SJCRH30 (cell line): ENCODE results near the gene SPIB. TPM values are rescaled to one million over a fixed set of nuclear protein-coding genes. Genes with fewer than 3 reads are reported as not detected.

Source experiments
- DNase-seq, 2 experiments: peaks; one replicate each; pipeline ENCODE4 v3.0.0-alpha.2; 2015 to 2020
- H3K27ac ChIP-seq: fragments of 250-450 bp; sonication (Bioruptor Pico); 2 replicates; pipeline ENCODE4 v1.5.1; 2020; ENCODE audit warnings: mild to moderate bottlenecking, moderate library complexity
- H3K27me3 ChIP-seq: fragments of 250-450 bp; sonication (Bioruptor Pico); 2 replicates; pipeline ENCODE4 v1.5.1; 2020; ENCODE audit warnings: mild to moderate bottlenecking, moderate library complexity
- H3K36me3 ChIP-seq: fragments of 250-450 bp; sonication (Bioruptor Pico); 2 replicates; pipeline ENCODE4 v1.5.1; 2020; ENCODE audit warnings: mild to moderate bottlenecking, moderate library complexity
- H3K4me1 ChIP-seq: fragments of 250-450 bp; sonication (Bioruptor Pico); 2 replicates; pipeline ENCODE4 v1.5.1; 2020; ENCODE audit warnings: mild to moderate bottlenecking, moderate library complexity
- H3K4me3 ChIP-seq: fragments of 250-450 bp; sonication (Bioruptor Pico); 2 replicates; pipeline ENCODE4 v1.5.1; 2020; ENCODE audit warnings: mild to moderate bottlenecking, moderate library complexity
- H3K9me3 ChIP-seq: fragments of 250-450 bp; sonication (Bioruptor Pico); replicated peaks from 2 replicates; pipeline ENCODE4 v1.5.1; 2020; ENCODE audit warnings: mild to moderate bottlenecking, moderate library complexity
- total RNA-seq: library from RNA; depleted of rRNA; stranded (reverse); fragments of >200 nt; shearing (Covaris generic); gene quantifications from 2 replicates; pipeline ENCODE4 v1.2.3, GENCODE V29; 2014; rRNA removed

Gene SPIB
- total RNA-seq, 1 experiment from 2014 or later = 0.83 TPM

DNA sequence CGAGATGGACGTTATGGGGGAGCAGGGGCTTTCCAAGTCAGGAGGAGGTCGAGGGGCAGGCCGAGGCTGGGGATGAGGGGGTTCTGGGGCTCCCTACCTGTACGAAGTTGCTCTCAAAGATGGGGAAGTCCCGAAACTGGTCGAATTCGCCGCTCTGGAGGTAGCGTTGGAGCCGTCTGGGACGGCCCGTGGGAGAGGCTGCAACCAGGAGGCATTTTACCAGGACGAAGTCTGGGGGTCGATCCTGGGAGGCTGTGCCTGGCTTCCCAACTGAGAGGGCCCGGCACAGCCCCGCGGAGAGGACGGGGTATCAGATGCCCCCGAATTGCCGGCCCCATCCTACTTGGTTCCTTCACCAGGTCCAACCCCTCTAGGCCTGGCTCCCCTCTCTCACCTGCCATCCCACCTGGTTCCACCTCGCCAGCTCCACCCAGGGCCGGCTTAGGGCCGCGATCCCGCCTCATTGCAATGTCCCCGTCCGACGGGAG lies 57.0 kb downstream of the SPIB start:
- H3K4me1 ChIP-seq = no peaks in the 10 kb centered on the region; the same call in 1 of the 2 replicates
- H3K4me3 ChIP-seq = peak overlapping the region; percentile 79
- no peak for DNase-seq
- H3K27me3 ChIP-seq = no peaks in the 10 kb centered on the region
- no peaks in the 10 kb centered on the region for H3K36me3 ChIP-seq
- no peak overlapping the region for H3K27ac ChIP-seq
- H3K9me3 ChIP-seq = no peaks in the 10 kb centered on the region

DNA sequence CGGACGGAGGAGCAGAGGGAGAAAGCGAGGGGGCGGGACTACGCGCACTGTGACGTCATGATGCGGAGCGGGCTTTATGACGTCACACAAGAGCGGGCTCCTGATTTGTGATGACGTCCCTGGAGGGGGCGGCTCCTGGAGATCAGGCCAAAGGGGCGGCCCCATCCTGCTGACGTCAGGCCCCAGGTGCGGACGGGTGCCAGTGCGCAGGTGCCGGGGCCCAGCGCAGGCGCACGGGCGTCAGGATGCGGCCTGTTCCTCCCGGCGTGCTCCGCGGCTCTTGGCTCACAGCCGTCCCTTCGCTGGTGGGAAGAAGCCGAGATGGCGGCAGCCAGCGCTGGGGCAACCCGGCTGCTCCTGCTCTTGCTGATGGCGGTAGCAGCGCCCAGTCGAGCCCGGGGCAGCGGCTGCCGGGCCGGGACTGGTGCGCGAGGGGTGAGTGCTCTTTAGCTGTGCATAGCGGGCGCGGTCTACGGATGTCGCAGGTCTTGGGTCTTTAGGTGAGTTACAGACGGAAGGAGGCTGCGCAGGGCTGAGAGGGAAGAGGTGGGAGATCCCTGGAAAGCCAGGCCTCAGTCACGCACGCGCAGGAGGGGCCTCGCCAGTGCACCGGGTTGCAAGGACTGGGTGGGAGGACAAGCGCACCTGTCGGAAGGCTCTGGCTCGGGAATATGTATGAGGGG lies 57.6 kb downstream of the SPIB start, which contains the start of the genes EMC10 and GARIN5A:
Gene EMC10, plus strand, starts transcription at position 284 of the 683 bp plus-strand sequence. Its CDS starts 38 bp downstream, at position 322.
Gene GARIN5A, minus strand, starts transcription at position 625 of the 683 bp plus-strand sequence. Its CDS starts 460 bp downstream, at position 165.
- Histone ChIP-seq H3K9me3 (no peaks in the 10 kb centered on the region), H3K36me3 (no peaks in the 10 kb centered on the region), H3K4me1 (no peaks in the 10 kb centered on the region; the same call in 1 of the 2 replicates), H3K27ac (peak within 1 kb of the TSS; percentile 64), H3K4me3 (peak within 1 kb of the TSS; percentile 79), H3K27me3 (no peaks in the 10 kb centered on the region)
- DNase-seq = peak; percentile 89 to 91

DNA sequence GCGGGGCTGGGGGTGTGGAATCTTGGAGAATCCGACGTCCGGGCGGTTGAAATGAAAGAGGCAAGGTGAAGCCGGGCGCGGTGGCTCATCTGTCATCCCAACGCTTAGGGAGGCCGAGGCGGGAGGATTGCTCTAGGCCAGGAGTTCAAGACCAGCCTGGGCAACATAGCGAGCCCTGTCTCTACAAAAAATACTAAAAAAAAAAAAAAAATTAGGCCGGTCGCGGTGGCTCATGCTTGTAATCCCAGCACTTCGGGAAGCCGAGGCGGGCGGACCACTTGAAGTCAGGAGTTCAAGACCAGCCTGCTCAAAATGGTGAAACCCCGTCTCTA lies 58.1 kb downstream of the SPIB start:
- no peaks in the 10 kb centered on the region for H3K27me3 ChIP-seq
- no peaks in the 10 kb centered on the region; the same call in 1 of the 2 replicates for H3K4me1 ChIP-seq
- H3K27ac ChIP-seq = no peak overlapping the region
- peak overlapping the region; percentile 79 for H3K4me3 ChIP-seq
- H3K36me3 ChIP-seq = no peaks in the 10 kb centered on the region
- DNase-seq = no peak
- no peaks in the 10 kb centered on the region for H3K9me3 ChIP-seq

DNA sequence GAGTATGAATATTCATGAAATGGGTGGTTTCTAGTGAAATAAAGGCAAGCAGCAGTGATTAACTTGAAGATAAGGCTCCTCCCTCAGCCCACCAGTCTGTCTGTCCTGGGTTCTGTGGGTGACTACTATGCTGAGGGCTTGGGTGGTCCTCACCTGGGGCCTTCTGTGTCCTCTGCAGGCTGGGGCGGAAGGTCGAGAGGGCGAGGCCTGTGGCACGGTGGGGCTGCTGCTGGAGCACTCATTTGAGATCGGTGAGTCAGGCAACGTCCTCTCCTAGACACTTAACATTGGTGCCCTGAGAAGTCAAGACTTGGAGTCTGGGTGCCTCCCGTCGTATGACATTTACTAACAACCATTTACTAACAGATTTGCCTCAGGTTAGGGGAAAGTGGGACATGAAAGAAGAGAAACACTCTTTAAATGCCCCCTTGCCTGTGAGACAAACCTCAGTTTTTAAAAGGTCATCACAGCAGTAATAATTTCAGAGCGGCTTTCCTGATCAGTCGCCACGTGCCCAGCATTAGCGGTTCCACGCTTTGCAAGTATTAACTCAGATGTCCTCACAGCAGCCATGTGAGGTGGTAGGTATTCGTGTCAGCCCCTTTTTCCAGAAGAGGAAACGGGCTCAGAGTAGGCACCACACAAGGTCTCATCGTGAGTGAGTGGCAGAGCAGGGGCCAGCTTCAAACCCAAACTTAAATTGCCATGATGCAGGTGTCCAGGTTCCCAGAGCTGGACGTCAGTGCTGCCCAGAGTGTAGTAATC lies 59.2 kb downstream of the SPIB start:
- no peak overlapping the region for H3K4me3 ChIP-seq
- no peak overlapping the region for H3K27ac ChIP-seq
- no peaks in the 10 kb centered on the region for H3K36me3 ChIP-seq
- no peaks in the 10 kb centered on the region; the same call in 1 of the 2 replicates for H3K4me1 ChIP-seq
- DNase-seq = no peak
- H3K9me3 ChIP-seq = no peaks in the 10 kb centered on the region
- H3K27me3 ChIP-seq = no peaks in the 10 kb centered on the region

DNA sequence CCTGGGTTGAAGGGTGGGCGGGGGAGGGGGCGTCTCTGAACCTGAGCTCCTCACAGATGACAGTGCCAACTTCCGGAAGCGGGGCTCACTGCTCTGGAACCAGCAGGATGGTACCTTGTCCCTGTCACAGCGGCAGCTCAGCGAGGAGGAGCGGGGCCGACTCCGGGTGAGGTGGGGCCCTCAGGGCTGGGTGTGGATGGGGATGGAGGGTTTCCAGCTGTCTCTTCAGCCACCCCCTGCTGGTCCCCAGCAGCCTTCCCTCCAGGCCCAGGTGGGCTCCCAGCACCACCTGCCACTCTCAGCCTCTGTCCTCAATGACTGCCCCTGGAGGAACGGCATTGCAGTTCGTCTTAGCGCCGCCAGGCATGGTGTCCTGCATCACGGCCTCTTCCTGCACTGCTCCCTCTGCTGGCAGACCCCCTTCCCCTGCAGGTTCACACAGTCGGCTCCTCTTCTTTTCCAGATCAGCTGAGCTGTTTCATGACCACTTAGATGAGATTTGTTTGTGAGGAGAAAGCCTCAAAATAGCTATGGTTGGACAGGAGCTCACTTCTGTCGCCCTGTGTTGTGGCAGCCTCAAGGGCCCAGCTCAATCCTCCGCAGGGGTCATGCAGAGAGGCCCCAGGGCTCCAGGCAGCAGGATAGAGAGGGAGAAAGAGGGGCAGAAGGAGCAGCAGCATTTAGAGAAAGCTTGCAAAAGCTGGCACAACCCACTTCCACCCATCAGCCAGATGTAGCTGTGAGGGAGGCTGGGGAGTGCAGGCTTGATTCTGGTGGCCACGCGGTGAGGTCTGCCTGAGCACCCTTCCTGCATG lies 60.4 kb downstream of the SPIB start:
- no peaks in the 10 kb centered on the region for H3K27me3 ChIP-seq
- no peak overlapping the region for H3K27ac ChIP-seq
- H3K9me3 ChIP-seq = no peaks in the 10 kb centered on the region
- DNase-seq = peak; percentile 73 to 77
- no peak overlapping the region for H3K4me3 ChIP-seq
- H3K4me1 ChIP-seq = no peaks in the 10 kb centered on the region; the same call in 1 of the 2 replicates
- H3K36me3 ChIP-seq = no peaks in the 10 kb centered on the region

DNA sequence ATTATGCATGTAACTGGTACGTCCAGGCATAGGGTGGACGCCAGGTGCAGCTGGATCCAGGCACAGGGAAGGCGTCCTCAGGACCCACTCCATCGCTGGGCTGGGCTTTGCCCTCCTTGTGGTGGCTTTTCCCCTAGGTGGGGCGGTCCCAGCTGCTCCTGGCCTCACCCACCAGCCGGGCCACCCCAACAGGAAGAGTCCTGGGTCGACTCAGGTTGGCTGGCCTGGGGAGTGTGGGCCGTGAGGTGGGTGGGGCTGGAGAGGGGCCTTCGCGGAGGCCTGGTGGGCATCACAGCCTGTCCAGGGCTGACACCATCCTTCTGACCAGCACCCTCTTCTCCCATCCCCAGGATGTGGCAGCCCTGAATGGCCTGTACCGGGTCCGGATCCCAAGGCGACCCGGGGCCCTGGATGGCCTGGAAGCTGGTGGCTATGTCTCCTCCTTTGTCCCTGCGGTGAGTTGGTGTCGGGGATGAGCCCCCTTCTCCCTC lies 61.1 kb downstream of the SPIB start:
- H3K36me3 ChIP-seq = no peaks in the 10 kb centered on the region
- no peaks in the 10 kb centered on the region for H3K9me3 ChIP-seq
- no peaks in the 10 kb centered on the region; the same call in 1 of the 2 replicates for H3K4me1 ChIP-seq
- no peak overlapping the region for H3K27ac ChIP-seq
- no peak overlapping the region for H3K4me3 ChIP-seq
- no peaks in the 10 kb centered on the region for H3K27me3 ChIP-seq
- no peak for DNase-seq

DNA sequence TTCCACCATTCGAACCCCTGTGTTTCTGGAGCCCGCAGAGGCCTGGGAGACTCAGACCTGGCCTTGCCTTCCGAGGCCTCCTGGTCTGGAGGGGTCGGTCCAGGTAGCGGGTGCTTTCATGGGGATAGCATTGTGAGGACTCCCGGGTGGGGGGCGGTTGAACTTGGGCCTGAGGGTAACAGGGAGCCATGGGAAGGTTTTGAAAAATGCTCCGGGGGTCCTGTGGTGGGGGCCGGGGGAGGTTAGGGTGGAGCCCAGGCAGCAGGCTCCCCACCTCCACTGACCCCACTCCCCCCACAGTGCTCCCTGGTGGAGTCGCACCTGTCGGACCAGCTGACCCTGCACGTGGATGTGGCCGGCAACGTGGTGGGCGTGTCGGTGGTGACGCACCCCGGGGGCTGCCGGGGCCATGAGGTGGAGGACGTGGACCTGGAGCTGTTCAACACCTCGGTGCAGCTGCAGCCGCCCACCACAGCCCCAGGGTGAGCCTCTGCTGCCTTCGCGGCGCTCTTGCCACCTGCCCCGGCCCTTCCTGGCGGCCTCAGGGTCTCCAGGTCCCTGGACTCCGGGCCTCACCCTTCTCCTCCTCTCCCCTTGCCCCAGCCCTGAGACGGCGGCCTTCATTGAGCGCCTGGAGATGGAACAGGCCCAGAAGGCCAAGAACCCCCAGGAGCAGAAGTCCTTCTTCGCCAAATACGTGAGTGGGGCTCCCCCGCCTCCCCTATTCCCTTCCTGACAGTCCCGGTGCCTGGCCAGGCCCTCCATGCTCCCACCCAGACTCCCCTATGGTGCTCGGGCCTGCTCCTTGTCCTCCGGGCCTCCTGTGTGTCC lies 61.8 kb downstream of the SPIB start:
- Histone ChIP-seq H3K4me3 (no peak overlapping the region), H3K27me3 (no peaks in the 10 kb centered on the region), H3K27ac (no peak overlapping the region), H3K4me1 (no peaks in the 10 kb centered on the region; the same call in 1 of the 2 replicates), H3K36me3 (no peaks in the 10 kb centered on the region), H3K9me3 (no peaks in the 10 kb centered on the region)
- DNase-seq = no peak

Other genes starting within 250 kb of the SPIB start
- 25.5 and 25.7 TPM in 2 replicates for gene MYH14, start 215.3 kb upstream of the SPIB start, total RNA-seq
- 1.1 and 1.2 TPM in 2 replicates for gene KCNC3, start 89.6 kb upstream of the SPIB start, total RNA-seq
- gene NAPSA, start 53.3 kb upstream of the SPIB start, total RNA-seq = 0.08 and 0.18 TPM in 2 replicates
- gene NR1H2, start 42.5 kb upstream of the SPIB start, total RNA-seq = 22.3 and 22.6 TPM in 2 replicates
- 74.4 and 75.2 TPM in 2 replicates for gene POLD1, start 34.6 kb upstream of the SPIB start, total RNA-seq
- gene MYBPC2, start 14.0 kb downstream of the SPIB start, total RNA-seq = 13.8 and 14.7 TPM in 2 replicates
- 52.7 and 56.3 TPM in 2 replicates for gene EMC10, start 57.6 kb downstream of the SPIB start, total RNA-seq
- 0.89 and 1.2 TPM in 2 replicates for gene GARIN5A, start 57.9 kb downstream of the SPIB start, total RNA-seq
- gene JOSD2, start 92.3 kb downstream of the SPIB start, total RNA-seq = 17.7 and 23.8 TPM in 2 replicates
- gene ASPDH, start 95.0 kb downstream of the SPIB start, total RNA-seq = not detected in 2 replicates
- gene LRRC4B, start 149.5 kb downstream of the SPIB start, total RNA-seq = 0.02 and 0.13 TPM in 2 replicates
- 1.5 and 1.8 TPM in 2 replicates for gene SYT3, start 220.9 kb downstream of the SPIB start, total RNA-seq
- gene C19orf81, start 230.5 kb downstream of the SPIB start, total RNA-seq = not detected in 2 replicates